H9 (cell line): ENCODE data around the gene CDH13. TPM values are rescaled to one million over a fixed set of nuclear protein-coding genes. Genes with fewer than 3 reads are reported as not detected.

Source experiments
- DNase-seq: peaks from one replicate; pipeline ENCODE4 v3.0.0-alpha.2; 2017
- H2AFZ ChIP-seq: one replicate; pipeline ENCODE4 v1.6.1; 2013; ENCODE audit warnings: mild to moderate bottlenecking, low read length, control low read depth, moderate library complexity
- H2AK5ac ChIP-seq: 2 replicates; pipeline ENCODE4 v1.6.1; 2013; ENCODE audit warnings: low read length, control low read depth, mixed read lengths; ENCODE audit not compliant: insufficient read length
- H2BK120ac ChIP-seq: one replicate; pipeline ENCODE4 v1.6.1; 2013; ENCODE audit warnings: low read depth, mild to moderate bottlenecking, low read length, control low read depth, inconsistent platforms; ENCODE audit not compliant: poor library complexity, severe bottlenecking
- H2BK12ac ChIP-seq: 2 replicates; pipeline ENCODE4 v1.6.1; 2013; ENCODE audit warnings: low read length, control low read depth, mixed read lengths, low read depth; ENCODE audit not compliant: insufficient read length
- H2BK15ac ChIP-seq: 2 replicates; pipeline ENCODE4 v1.6.1; 2013; ENCODE audit warnings: low read depth, low read length, control low read depth
- H2BK20ac ChIP-seq: one replicate; pipeline ENCODE4 v1.6.1; 2013; ENCODE audit warnings: low read depth, mild to moderate bottlenecking, low read length, control low read depth, inconsistent platforms; ENCODE audit not compliant: poor library complexity, severe bottlenecking
- H2BK5ac ChIP-seq: 2 replicates; pipeline ENCODE4 v1.6.1; 2013; ENCODE audit warnings: low read length, control low read depth, mixed read lengths; ENCODE audit not compliant: insufficient read length
- H3K14ac ChIP-seq: 2 replicates; pipeline ENCODE4 v1.6.1; 2013; ENCODE audit warnings: low read length, control low read depth; ENCODE audit not compliant: insufficient read depth
- H3K18ac ChIP-seq: 2 replicates; pipeline ENCODE4 v1.6.1; 2013; ENCODE audit warnings: low read depth, mild to moderate bottlenecking, mixed read lengths, low read length, control low read depth; ENCODE audit not compliant: insufficient read length
- H3K23ac ChIP-seq: 2 replicates; pipeline ENCODE4 v1.6.1; 2013; ENCODE audit warnings: low read length, control low read depth, mixed read lengths, low read depth; ENCODE audit not compliant: insufficient read length
- H3K23me2 ChIP-seq: 2 replicates; pipeline ENCODE4 v1.6.1; 2013; ENCODE audit warnings: low read depth, mild to moderate bottlenecking, mixed read lengths, low read length, control low read depth; ENCODE audit not compliant: insufficient read length, poor library complexity, severe bottlenecking
- H3K27ac ChIP-seq: 2 replicates; pipeline ENCODE4 v1.5.1; 2013; ENCODE audit warnings: low read length, control low read depth, mixed read lengths, low read depth; ENCODE audit not compliant: insufficient read length
- H3K27me3 ChIP-seq: 2 replicates; pipeline ENCODE4 v1.6.1; 2013; ENCODE audit warnings: low read length, control low read depth, inconsistent platforms; ENCODE audit not compliant: insufficient read depth
- H3K4ac ChIP-seq: 2 replicates; pipeline ENCODE4 v1.6.1; 2013; ENCODE audit warnings: low read depth, mild to moderate bottlenecking, control low read depth, inconsistent platforms, low read length, moderate library complexity
- H3K4me1 ChIP-seq: 2 replicates; pipeline ENCODE4 v1.6.1; 2013; ENCODE audit warnings: low read length, control low read depth, inconsistent platforms; ENCODE audit not compliant: insufficient read depth
- H3K4me2 ChIP-seq: 2 replicates; pipeline ENCODE4 v1.6.1; 2013; ENCODE audit warnings: low read length, control low read depth, mixed read lengths; ENCODE audit not compliant: insufficient read length, insufficient read depth
- H3K56ac ChIP-seq: 2 replicates; pipeline ENCODE4 v1.6.1; 2013; ENCODE audit warnings: low read depth, mild to moderate bottlenecking, mixed read lengths, low read length, control low read depth; ENCODE audit not compliant: insufficient read length
- H3K79me1 ChIP-seq: 2 replicates; pipeline ENCODE4 v1.6.1; 2013; ENCODE audit warnings: low read depth, mild to moderate bottlenecking, moderate library complexity, low read length, control low read depth, inconsistent platforms; ENCODE audit not compliant: insufficient read depth, poor library complexity, severe bottlenecking
- H3K79me2 ChIP-seq: 2 replicates; pipeline ENCODE4 v1.6.1; 2013; ENCODE audit warnings: low read length, control low read depth, inconsistent platforms; ENCODE audit not compliant: insufficient read depth
- H3K9ac ChIP-seq: 2 replicates; pipeline ENCODE4 v1.6.1; 2013; ENCODE audit warnings: low read length, control low read depth, mixed read lengths; ENCODE audit not compliant: insufficient read length; ENCODE audit errors: extremely low read depth
- H3K9me3 ChIP-seq: one replicate; pipeline ENCODE4 v1.6.1; 2013; ENCODE audit warnings: low read depth, low read length, inconsistent platforms; ENCODE audit not compliant: control insufficient read depth
- H3T11ph ChIP-seq: one replicate; pipeline ENCODE4 v1.6.1; 2013; ENCODE audit warnings: mild to moderate bottlenecking, low read length, control low read depth, inconsistent platforms
- H4K20me1 ChIP-seq: one replicate; pipeline ENCODE4 v1.6.1; 2013; ENCODE audit not compliant: control insufficient read depth, insufficient read length, insufficient read depth
- H4K5ac ChIP-seq: 2 replicates; pipeline ENCODE4 v1.6.1; 2013; ENCODE audit warnings: low read depth, mild to moderate bottlenecking, mixed read lengths, low read length, control low read depth; ENCODE audit not compliant: insufficient read length
- H4K8ac ChIP-seq: replicated peaks from 2 replicates; pipeline ENCODE4 v1.6.1; 2013; ENCODE audit warnings: low read length, control low read depth, mixed read lengths, low read depth; ENCODE audit not compliant: insufficient read length
- H4K91ac ChIP-seq: 2 replicates; pipeline ENCODE4 v1.6.1; 2013; ENCODE audit warnings: low read depth, mild to moderate bottlenecking, moderate library complexity, mixed read lengths, low read length, control low read depth; ENCODE audit not compliant: insufficient read length
- H3K27ac Mint-ChIP-seq, 3 experiments: 2 replicates in 2 of 3; 3 replicates in 1 of 3; pipeline ENCODE4 v1.8.0; 2020 to 2021; ENCODE audit warnings: mixed read lengths in 3 of 3, mild to moderate bottlenecking in 1 of 3, moderate library complexity in 1 of 3
- H3K27me3 Mint-ChIP-seq: 2 replicates; pipeline ENCODE4 v1.8.0; 2021; ENCODE audit warnings: low read depth, mild to moderate bottlenecking, moderate library complexity, mixed read lengths
- H3K36me3 Mint-ChIP-seq, 3 experiments: 2 replicates in 2 of 3; 3 replicates in 1 of 3; pipeline ENCODE4 v1.8.0; 2020 to 2021; ENCODE audit warnings: low read depth in 3 of 3, mixed read lengths in 3 of 3; ENCODE audit not compliant: insufficient read depth in 1 of 3
- H3K4me1 Mint-ChIP-seq, 2 experiments: 2 replicates each; pipeline ENCODE4 v1.8.0; 2020; ENCODE audit warnings: mixed read lengths in 2 of 2
- H3K4me3 Mint-ChIP-seq, 2 experiments: 2 replicates in 1 of 2; 3 replicates in 1 of 2; pipeline ENCODE4 v1.8.0; 2020 to 2021; ENCODE audit warnings: mild to moderate bottlenecking in 2 of 2, mixed read lengths in 2 of 2, moderate library complexity in 1 of 2
- H3K9me3 Mint-ChIP-seq, 2 experiments: 2 replicates in 1 of 2; 3 replicates in 1 of 2; pipeline ENCODE4 v1.8.0; 2020; ENCODE audit warnings: mild to moderate bottlenecking in 2 of 2, mixed read lengths in 2 of 2, moderate library complexity in 1 of 2
- WGBS: extraction: QIAGEN DNeasy Blood & Tissue Kit; methylation state at CpG from one replicate; pipeline ENCODE4 v1.1.7; 2013; ENCODE audit warnings: missing lambda C conversion rate, low lambda C conversion rate, mixed read lengths; ENCODE audit not compliant: insufficient read length; ENCODE audit errors: extremely low coverage; 5-methylcytosine and 5-hydroxymethylcytosine counted together
- total RNA-seq: library from RNA; stranded (reverse); gene quantifications from 2 replicates; pipeline ENCODE4 v1.2.1, GENCODE V29; 2021
- TF ChIP-seq, protein P1 (sequence below): fragments of 200-600 bp; sonication (generic); conservative IDR thresholded peaks from 3 replicates; pipeline ENCODE4 v1.8.0; 2021; ENCODE audit warnings: antibody characterized with exemption, mild to moderate bottlenecking

The CDH13 gene
- total RNA-seq, 1 experiment from 2014 or later = 1.5 TPM

DNA sequence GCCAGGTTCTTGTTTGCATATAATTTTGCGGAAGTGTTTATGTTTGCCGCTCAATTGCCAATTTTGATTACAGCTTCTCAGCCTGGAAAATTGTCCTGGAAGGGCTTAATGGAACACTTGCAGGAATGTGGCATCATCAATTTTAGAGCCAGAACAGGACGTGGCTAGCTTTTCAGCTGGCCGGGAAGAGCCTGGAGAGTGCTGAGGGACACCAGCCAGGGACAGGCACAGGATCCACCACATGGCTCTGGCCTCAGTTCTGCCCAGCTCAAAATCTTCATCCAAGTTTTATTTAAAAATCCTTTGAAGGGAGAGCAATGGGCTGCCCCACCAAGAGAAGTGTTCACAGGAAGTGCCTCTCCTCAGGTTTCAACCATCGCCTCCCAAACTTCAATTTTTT is 893.8 kb downstream of the CDH13 start:
- peaks cover 2 to 10% (median 3%) of the 10 kb centered on the region in 3 experiments; a peak in 4 of 7 replicates for H3K36me3 Mint-ChIP-seq
- no peaks in the 10 kb centered on the region for H3K79me1 ChIP-seq
- DNase-seq = no peak

More for the DNA sequence above, 893.8 kb downstream of the CDH13 start:
- TF ChIP-seq, protein P1, sequence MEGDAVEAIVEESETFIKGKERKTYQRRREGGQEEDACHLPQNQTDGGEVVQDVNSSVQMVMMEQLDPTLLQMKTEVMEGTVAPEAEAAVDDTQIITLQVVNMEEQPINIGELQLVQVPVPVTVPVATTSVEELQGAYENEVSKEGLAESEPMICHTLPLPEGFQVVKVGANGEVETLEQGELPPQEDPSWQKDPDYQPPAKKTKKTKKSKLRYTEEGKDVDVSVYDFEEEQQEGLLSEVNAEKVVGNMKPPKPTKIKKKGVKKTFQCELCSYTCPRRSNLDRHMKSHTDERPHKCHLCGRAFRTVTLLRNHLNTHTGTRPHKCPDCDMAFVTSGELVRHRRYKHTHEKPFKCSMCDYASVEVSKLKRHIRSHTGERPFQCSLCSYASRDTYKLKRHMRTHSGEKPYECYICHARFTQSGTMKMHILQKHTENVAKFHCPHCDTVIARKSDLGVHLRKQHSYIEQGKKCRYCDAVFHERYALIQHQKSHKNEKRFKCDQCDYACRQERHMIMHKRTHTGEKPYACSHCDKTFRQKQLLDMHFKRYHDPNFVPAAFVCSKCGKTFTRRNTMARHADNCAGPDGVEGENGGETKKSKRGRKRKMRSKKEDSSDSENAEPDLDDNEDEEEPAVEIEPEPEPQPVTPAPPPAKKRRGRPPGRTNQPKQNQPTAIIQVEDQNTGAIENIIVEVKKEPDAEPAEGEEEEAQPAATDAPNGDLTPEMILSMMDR = no peak
- H4K20me1 ChIP-seq = no peaks in the 10 kb centered on the region
- H3K9ac ChIP-seq = no peak overlapping the region
- H2BK5ac ChIP-seq = no peak overlapping the region
- no peak overlapping the region for H4K91ac ChIP-seq
- no peak overlapping the region for H3T11ph ChIP-seq
- H3K4me1 ChIP-seq = no peaks in the 10 kb centered on the region
- H3K4me2 ChIP-seq = no peak overlapping the region
- H3K4me3 Mint-ChIP-seq = no peak overlapping the region
- no peaks in the 10 kb centered on the region for H3K79me2 ChIP-seq
- no peak overlapping the region for H2BK12ac ChIP-seq
- H4K8ac ChIP-seq = no peak overlapping the region
- no peak overlapping the region for H2AFZ ChIP-seq
- no peak overlapping the region for H2BK120ac ChIP-seq
- peaks cover 6% of the 10 kb centered on the region for H3K9me3 ChIP-seq
- H3K27ac Mint-ChIP-seq = no peak overlapping the region
- no peak overlapping the region for H3K18ac ChIP-seq
- 0 out of 4 replicates have a peak, but pooled peaks cover 0 to 2% of the 10 kb centered on the region in 2 experiments for H3K4me1 Mint-ChIP-seq
- H3K4ac ChIP-seq = no peak overlapping the region
- peaks cover 9 to 17% of the 10 kb centered on the region in 2 experiments for H3K9me3 Mint-ChIP-seq
- H2AK5ac ChIP-seq = no peak overlapping the region
- no peak overlapping the region for H3K23ac ChIP-seq
- no CpG with 5 or more reads among the region's 5 CpGs for WGBS
- no peak overlapping the region for H3K56ac ChIP-seq
- no peak overlapping the region for H3K27ac ChIP-seq
- no peak overlapping the region for H2BK20ac ChIP-seq
- no peaks in the 10 kb centered on the region for H3K27me3 ChIP-seq
- H3K14ac ChIP-seq = no peak overlapping the region
- H2BK15ac ChIP-seq = no peak overlapping the region
- H3K23me2 ChIP-seq = no peaks in the 10 kb centered on the region
- H3K27me3 Mint-ChIP-seq = peaks cover 7% of the 10 kb centered on the region
- no peak overlapping the region for H4K5ac ChIP-seq
